Stimulated activated CD8-positive, alpha-beta memory T cell treated with anti-CD3 and anti-CD28 coated beads, Interleukin-12 subunit alpha, Interleukin-12 subunit beta, amount 100 ng/mL, for 24 hours (primary cell): ENCODE results near the gene YJEFN3.

ENCODE experiments used
- DNase-seq: peaks from one replicate; pipeline ENCODE4 v3.0.0-alpha.2; 2020; ENCODE audit errors: extremely low read depth

YJEFN3 gene

DNA sequence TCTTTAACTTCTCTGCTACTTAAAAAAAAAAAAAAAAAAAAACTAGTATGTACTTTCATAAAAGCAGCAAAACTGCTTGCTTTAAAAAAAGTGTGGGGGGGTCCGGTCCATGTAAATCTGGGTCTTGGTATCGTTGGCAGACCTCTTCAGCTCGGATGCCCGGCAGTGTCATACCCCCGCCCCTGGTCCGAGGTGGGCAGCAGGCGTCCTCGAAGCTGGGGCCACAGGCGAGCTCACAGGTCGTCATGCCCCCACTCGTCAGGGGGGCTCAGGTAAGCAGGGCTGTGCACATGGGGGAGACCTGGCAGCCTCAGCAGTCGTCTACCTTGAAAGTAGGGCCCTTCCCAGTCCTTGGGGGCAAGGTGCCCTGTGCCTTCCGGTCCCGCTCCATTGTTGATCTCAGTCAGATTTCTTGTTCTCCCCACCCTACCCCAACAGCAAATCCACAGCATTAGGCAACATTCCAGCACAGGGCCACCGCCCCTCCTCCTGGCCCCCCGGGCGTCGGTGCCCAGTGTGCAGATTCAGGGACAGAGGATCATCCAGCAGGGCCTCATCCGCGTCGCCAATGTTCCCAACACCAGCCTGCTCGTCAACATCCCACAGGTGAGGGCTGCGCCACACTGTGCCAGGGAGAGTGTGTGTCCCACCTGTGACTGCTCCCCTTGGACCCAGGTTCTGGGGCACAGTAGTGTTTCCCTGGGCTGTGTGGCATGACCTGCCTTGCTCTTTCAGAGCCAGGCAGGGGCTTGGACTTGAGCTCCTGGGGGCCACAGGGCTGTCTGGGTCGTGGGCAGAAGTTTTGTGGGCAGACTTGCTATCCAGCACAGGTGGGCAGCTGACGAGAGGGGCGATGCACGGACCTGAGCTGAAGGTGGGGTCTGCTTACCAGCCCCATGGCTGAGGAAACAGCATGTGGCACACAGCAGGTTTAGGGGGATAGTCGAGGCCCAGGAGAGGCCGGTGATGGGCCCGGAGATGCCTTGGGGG is 32.8 kb upstream of the YJEFN3 start:
- no peak for DNase-seq

DNA sequence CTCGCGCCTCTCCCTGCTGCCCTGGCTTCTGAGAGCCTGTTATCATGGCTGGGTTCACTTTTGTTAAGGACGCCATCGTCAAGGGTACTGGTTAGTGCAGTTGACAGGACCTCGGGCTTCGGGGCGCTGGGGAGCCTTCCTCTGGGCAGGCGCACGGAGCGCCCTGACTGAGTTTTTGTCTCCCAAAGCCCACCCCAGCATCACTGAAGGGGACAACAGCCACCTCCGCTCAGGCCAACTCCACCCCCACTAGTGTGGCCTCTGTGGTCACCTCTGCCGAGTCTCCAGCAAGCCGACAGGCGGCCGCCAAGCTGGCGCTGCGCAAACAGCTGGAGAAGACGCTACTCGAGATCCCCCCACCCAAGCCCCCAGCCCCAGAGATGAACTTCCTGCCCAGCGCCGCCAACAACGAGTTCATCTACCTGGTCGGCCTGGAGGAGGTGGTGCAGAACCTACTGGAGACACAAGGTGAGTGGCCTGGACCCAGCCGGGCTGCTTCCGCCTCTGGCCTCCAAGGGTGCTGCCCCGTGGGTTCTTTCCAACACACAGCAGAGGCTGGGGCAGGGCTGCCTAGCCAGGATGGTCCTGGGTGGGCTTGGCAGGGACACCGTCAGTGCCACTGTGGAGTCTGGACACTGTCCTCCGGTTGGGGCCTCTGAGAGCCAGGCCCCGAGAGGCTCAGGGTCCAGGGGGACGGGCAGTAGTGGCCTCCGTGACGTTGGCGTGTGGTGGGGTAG is 30.3 kb upstream of the YJEFN3 start:
- no peak for DNase-seq

DNA sequence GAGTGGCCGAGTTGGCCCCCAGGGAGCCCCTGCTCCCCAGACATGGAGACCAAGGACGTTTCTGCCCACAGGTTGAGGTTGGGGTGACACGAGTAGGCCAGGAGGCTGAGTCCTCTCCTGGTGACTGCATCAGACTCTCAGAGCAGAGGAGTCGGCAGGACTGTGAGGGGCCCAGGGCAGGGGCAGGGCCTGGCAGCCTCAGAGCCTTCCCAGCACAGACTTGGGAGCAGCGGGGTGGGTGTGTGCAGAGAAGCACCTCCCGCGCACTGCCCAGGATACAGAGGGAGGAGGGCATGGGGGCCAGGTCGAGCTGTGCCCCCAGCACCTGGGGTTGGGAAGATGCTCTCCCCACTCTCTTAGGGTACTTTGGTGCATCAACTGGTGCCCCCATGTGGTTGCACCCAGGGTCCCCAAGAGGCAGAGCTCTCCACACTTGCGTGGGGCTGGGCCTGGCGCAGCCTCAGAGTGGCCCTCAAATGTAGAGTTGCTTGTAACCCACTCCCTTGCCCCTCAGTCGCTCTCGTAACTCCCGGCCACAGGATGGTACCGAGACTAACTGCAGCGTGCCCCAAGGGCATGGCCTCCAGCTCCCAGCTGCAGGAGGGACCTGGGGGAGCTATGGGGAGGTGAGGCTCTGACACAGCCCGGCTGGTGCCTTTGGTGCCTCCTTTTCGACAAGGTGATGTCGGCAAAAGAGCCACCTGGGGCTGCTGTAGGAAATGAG is 29.3 kb upstream of the YJEFN3 start:
- no peak for DNase-seq

DNA sequence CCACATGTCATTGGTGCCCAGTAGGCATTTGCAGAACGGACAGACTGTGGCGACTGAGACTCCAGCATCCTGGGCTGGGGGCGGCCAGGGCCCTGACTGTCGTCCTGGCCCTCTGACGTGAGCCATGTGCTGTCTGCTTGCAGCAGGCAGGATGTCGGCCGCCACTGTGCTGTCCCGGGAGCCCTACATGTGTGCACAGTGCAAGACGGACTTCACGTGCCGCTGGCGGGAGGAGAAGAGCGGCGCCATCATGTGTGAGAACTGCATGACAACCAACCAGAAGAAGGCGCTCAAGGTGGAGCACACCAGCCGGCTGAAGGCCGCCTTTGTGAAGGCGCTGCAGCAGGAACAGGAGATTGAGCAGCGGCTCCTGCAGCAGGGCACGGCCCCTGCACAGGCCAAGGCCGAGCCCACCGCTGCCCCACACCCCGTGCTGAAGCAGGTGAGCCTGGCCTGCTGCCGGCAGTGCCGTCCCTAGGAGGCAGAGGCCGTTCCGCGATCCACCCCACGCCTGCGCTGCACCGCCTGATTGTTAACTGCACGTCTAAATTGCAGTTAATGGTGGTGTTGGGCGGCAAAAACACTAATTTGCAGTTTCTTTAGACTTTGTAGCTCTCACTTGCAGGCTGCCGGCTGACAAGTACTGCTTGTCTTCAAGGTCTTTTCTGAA is 27.6 kb upstream of the YJEFN3 start:
- DNase-seq, result no peak

DNA sequence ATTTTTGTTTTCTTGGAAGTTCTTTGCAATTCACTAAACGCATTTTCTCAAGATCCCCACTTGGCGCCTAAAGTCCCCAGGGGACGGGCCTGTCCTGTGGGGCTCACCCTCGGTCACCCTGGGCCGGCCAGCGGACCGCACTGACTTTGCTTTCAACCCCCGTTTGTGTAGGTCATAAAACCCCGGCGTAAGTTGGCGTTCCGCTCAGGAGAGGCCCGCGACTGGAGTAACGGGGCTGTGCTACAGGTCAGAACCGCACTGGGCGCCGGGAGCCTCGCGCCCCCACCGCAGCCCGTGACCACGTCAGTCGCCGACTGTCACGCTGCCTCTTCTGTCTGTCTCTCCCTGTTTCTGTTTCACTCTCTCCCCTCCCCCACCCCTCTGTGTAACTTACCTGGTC is 26.9 kb upstream of the YJEFN3 start:
- no peak for DNase-seq

DNA sequence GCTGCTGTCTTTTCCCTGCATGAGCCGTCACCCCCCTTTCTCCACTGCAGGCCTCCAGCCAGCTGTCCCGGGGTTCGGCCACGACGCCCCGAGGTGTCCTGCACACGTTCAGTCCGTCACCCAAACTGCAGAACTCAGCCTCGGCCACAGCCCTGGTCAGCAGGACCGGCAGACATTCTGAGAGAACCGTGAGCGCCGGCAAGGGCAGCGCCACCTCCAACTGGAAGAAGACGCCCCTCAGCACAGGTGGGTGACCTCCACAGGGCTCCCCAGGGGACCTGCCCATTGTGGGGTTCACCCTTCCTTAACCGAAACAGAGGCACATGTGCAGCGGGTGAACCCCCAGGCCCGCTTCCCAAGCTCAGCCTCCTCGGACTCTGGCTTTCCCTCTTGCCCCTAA is 26.4 kb upstream of the YJEFN3 start:
- DNase-seq, result no peak

DNA sequence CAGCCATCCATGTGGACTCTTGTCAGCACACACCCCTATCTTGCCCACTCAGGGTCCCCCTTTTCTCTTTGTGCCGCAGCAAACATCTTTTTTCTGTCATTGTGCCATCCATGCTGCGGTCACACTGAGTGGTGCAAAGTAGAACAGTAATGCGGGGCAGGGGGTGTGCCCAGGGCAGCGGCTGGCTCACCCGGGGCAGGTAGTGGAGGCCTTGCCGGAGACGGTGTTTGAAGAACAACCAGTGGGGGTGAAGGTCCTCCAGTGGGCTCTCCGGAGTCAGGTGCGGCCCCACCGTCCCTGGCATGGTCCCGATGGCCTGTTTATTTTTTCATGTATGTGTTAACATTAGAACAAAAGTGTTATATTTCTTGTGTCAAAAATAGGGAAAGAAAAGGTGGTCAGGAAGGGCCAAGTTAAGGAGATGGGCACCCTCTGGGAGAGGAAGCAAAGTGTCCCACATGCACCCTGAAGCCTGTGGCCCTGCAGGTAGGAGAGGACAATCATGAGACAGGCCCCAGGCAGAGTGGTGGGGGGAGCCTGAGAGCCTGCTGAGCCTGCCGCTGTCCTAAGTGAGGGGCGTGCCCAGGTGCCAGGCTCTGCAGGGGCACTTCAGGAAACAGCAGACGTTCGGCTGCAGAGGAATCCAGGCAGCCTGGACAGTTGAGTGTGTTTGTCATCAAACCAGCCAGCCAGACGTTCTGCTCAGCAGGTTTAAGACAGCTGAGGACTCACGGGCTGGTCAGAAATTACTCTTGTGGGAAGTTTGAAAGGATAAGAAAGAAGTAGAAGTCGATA is 25.7 kb upstream of the YJEFN3 start:
- DNase-seq, result no peak

DNA sequence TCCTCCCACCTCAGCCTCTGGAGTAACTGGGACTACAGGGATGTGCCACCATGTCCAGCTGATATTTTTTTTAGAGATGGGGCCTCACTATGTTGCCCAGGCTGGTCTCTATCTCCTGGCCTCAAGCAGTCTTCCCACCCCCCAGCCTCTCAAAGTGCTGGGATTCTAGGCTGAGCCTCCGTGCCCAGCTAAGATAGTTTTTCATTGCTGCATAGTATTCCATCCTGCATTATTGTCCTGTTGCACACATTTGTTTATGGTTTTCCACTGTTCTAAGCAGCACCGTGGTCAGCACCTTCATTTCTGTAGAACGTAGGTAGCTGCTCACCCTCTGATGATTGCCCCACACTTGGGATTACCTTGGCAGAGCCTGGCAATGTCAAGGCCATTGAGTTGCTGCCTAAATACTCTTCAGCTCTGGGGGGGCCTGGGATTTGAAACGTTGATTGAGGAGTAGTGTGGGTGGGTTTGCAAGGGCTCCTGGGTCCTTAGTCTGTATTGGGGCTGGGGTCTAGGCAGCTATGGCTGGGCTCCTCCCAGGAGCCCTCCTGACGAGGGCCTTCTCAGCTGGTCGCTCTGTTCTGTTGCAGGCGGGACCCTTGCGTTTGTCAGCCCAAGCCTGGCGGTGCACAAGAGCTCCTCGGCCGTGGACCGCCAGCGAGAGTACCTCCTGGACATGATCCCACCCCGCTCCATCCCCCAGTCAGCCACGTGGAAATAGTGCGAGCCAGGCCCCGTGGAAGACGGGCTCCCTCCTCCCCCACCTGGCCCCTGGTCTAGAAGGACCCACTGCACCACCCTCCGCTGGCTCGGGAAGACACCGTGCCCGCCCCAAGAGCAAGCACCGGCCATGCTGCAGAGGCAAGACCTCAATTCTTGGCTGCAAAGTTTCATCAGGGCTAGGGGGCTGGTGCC is 23.7 kb upstream of the YJEFN3 start:
- no peak for DNase-seq

DNA sequence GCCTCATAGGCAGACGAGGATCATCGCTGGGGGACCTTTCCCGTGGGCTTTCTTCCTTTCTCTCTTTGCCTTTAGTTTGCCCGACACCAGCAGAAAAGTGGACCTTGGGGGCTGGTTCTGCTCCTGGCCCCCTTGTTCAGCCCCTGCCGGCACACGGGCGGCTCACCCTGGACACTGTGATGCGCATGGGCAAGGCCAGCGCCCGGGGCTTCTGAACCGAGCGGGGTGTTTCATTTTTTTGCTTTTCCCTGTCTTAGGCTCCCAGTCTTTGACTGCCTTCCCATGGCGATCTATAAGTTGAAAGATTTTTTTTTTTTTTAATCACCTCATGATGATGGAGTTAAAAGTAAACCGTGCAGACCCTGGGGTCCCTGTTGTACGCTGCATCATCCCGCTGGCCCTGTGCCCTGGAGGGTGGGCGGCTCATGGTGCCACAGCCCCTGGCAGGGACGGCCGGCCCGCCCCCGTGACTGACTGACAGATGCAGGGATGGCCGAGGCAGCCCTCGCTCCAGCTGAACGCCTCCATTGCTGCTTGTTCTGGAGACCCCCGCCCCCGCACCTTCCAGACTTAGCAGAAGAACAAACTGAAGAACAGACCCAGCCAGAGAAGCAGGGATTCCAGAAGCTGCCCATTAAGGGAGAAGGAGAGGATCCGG is 22.9 kb upstream of the YJEFN3 start:
- DNase-seq, result no peak

DNA sequence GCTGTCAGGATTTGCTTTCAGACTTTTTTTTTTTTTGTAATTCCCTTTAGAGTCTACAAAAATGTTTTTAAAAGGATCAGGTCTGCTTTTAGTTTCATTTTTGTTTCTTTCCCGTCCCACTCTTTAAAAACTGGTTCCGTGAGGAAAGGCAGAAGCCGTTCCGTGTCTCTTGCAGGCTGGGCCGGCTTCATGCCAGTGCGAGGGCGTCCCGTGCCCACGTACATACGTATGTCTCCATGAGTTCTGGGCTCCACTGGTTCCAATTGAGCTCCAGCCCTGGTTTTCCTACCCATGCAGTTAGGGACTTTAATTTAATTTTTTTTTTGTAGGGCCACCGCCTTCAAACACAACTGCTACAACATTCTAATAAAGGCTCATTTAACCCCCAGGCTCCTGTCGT is 22.1 kb upstream of the YJEFN3 start:
- DNase-seq, result no peak

DNA sequence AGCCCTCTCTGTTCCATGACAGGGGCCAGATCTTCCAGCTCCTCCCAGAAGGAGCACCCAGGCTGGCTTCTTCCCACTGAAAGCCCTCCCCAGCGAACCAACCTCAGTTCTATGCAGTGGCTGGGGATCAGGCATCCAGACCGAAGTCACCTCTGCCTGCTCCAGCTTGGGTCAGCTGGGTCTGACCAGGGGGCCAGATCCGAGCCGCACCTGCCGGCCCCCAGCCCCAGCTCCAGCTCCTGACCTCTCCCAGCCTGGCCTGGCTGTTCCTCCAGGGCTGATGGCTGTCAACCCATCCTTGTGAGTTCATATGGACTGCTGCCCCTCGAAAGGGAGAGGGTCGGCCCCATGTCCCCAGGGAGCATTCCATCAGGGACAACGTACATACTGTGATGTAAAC is 21.4 kb upstream of the YJEFN3 start:
- no peak for DNase-seq

DNA sequence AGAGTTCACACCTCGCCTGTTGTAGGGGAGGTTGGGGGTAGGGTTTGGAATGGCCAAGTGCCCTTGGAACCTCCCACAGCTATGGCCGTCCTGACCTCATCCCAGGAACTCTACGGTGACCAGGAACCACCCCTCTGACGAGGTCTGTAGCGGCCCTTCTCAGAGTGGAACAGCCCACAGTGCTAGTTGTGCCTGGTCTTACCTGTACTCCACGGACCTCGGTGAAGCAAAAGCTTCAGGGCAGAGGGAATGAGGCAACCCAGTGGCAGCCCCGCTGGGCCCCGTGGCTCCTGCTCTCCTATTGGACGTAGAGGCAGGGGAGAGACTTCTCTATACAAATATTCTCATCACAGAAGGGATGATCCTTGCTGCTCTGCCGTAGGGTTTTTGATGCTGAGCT is 20.5 kb upstream of the YJEFN3 start:
- no peak for DNase-seq

DNA sequence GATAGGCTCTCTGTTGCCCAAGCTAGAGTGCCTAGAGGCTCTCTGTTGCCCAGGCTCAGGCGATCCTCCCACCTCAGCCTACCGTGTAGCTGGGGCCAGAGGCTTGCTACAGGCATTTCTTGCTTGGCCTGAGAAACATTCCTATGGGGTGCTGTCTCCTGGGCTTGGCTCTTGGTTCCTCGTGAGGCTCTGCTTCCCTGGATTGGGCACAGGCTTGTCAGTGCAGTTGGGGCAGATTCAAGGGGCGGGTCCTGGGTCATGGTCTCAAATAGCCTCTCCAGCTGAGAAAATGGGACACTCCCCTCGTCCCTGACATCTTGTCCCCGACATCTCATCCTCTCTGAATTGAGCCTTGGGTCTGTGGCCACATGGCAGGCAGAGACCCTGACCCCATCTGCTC is 18.3 kb upstream of the YJEFN3 start:
- no peak for DNase-seq

DNA sequence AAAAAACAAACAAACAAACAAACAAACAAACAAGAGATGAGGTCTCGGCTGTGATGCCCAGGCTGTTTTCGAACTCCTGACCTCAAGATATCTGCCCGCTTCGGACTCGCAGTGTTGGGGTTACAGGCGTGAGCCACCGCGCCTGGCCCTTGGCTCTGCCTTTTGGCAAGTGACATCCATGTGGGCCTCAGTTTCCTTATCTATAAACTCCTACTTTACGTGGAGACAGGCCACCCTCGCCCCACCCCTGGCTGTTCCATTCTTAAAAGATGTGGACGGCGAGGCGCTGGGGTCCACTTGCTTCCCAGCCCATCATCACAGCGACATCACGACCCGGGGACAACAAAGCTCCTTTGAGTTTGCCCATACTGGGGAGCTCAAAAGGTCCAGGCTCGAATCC is 15.0 kb upstream of the YJEFN3 start:
- no peak for DNase-seq

DNA sequence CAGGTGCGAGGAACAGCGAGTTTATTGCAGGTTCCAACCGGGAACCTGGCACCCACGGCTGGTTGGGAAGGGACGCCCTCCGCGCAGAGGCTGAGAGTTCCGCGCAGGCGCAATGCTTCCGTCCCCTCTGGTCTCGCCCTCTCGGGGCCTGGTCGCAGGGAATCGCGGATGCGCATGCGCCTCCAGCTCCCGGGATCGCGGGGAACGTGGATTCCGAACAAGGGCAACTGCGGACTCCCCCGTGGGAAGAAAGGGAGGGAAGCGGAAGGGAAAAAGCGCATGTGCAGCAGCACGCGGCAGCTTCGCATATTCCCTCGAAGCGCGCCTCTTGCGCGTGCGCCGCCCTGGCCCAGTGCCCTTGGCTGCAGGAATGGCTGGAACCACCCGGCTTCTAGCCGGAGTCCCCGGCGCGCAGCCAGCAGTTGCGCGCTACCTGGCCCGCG is 14.5 kb upstream of the YJEFN3 start:
- DNase-seq, result no peak

DNA sequence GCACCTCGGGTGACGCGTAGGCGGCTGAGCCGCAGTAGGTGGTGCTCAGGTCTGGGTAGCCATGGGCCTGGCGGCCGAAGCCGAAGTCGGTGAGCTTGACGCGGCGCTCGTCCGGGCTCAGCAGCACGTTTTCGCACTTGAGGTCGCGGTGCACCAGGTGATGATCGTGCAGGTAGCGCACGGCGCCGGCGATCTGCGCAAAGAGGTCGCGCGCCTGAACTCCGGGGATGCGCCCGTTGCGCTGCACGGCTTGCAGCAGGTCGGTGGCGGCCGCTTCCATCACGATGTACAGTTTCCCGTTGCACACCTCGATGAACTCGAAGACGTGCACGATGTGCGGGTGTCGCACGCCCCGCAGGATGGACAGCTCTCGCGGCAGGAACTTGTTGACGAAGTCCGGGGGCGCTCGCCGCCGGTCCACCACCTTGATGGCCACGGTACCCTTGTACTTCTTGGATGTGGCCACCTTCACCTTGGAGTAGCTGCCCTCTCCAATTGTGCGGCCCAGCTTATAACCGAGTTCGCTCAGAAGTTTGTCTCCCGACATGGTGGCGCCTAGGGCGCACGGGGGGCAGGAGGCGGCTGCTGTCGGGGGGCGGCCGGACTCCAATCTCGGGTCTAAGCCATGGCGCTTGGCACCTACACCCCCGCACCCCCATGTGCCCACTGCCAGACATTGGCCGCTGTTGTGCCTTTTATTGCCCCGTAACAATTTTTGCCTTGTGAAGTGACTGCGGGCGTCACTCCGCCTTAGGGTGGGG is 13.7 kb upstream of the YJEFN3 start, which contains the start of gene TSSK6:
TSS of gene TSSK6 (minus strand) at position 668 of the 761 bp plus-strand sequence. CDS start at position 547, 121 bp downstream.
- DNase-seq, result no peak

DNA sequence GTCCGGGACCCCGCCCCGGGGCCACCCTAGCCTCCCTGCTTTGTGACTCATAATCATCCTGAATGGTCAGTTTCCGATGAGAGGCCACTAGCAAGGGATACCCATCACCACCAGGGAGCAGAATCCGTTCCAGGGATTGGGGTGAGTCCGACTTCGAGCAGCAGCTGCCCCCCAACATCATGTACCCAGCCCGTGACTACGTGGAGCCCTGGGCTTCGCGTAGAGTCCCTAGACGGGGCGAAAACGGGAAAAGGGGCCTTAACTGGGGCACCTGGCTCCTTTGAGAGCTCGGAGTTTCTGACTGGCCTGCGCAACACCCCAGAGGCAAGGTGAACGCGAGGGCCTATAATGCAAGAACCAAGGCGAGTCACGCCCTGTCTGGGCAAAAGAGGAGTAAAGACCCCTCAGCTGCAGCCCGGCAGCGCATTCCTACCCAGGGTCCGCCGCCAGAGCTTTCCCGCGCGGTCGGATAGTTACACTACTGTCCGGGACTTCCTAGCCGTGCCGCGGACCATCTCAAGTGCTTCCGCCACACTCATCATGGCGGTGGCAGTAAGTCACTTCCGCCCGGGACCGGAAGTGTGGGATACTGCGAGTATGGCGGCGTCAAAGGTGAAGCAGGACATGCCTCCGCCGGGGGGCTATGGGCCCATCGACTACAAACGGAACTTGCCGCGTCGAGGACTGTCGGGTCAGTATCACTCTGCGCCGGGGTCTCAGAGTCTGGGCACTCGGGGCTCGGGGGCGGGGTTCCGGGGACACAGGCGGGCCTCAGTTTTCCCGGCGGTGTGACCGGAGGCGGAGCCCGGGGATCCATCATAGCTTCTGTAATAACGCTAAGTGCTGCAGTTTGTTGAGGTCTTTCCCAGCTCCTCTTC is 12.8 kb upstream of the YJEFN3 start, which contains the start of gene NDUFA13:
TSS of gene NDUFA13 (plus strand) at position 584 of the 878 bp plus-strand sequence. CDS start at position 598, 14 bp downstream.
- DNase-seq, result peak; percentile 77
